ENCODE measurements around the gene LPCAT2. TPM values are rescaled to one million over a fixed set of nuclear protein-coding genes. Genes with fewer than 3 reads are reported as not detected.

The LPCAT2 gene
- total and polyA plus RNA-seq, 2 of the 13 experiments (the other 11 are each of a cell fraction or from before 2014, with no cell fraction given) = 9.9 to 17.6 TPM

DNA sequence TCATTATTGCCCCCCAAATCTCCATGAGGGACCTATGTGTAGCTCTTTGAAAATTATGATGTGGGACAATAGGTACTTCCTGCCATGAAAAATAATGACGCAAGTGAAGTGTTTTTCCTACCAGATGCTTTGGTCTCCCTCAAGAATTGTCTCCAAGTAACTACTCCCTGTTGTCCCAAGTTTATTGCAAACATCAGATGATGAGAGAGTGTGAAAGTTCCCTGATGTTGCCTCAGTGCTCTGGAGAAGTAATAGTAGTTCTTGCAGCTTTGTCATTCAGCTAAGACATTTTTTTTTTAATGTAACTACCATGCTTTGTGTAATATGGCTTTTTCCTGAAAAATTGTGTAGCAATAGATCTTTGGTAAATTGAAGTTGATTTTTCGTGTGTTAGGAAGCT, 20.1 kb downstream of the LPCAT2 start:
- in situ Hi-C loops (cut with HindIII; ENCODE audit: extremely low pct_ligation_motif_present, low pct_unique_long_range_greater_than_20kb) = no loop called here
- no peak overlapping the region for H3K4me3 ChIP-seq (replicated peaks in 1 of 3; ENCODE audit: insufficient read depth in 1 of 3, low read depth in 2 of 3, low read length in 3 of 3)
- no peak overlapping the region for H2AFZ ChIP-seq (ENCODE audit: low read length)
- H3K27me3 ChIP-seq (ENCODE audit: control insufficient read depth in 1 of 2, insufficient read depth in 2 of 2, low read length in 2 of 2) = no peaks in the 10 kb centered on the region
- no peak overlapping the region for H3K27ac ChIP-seq (ENCODE audit: extremely low read length, insufficient read depth, low read length)
- no peak overlapping the region for H3K4me2 ChIP-seq (ENCODE audit: low read depth, low read length)
- intact Hi-C loops (cut with micrococcal nuclease; ENCODE audit: unreplicated experiment) = no loop called here
- no peak overlapping the region for H3K9ac ChIP-seq (ENCODE audit: insufficient read depth, low read depth, low read length)
- ATAC-seq (no peak), DNase-seq (ENCODE audit: low spot score) (no peak), FAIRE-seq (no peak)
- H3K36me3 ChIP-seq (replicated peaks in 1 of 2; ENCODE audit: control insufficient read depth in 1 of 2, insufficient read depth in 2 of 2, low read length in 2 of 2) = peaks cover 1 to 12% of the 10 kb centered on the region in 2 experiments
- H3K4me1 ChIP-seq (ENCODE audit: insufficient read depth, low read length) = no peaks in the 10 kb centered on the region
- H3K79me2 ChIP-seq (ENCODE audit: insufficient read depth, low read length) = no peaks in the 10 kb centered on the region
- ChIA-PET CTCF (ENCODE audit: low intra/inter-chr PET ratio, low total read pairs) (no interaction called here), POLR2A (no interaction called here)
- H3K9me3 ChIP-seq (ENCODE audit: low read length) = no peaks in the 10 kb centered on the region
- TF ChIP-seq MEF2D (CRISPR knock-in tag; IDR thresholded peaks at IDR 0.05) = no peak
- no peak for TF ChIP-seq EZH2 (conservative IDR thresholded peaks at IDR 0.05; ENCODE audit: low read depth, low read length)
- TF ChIP-seq, protein P1, sequence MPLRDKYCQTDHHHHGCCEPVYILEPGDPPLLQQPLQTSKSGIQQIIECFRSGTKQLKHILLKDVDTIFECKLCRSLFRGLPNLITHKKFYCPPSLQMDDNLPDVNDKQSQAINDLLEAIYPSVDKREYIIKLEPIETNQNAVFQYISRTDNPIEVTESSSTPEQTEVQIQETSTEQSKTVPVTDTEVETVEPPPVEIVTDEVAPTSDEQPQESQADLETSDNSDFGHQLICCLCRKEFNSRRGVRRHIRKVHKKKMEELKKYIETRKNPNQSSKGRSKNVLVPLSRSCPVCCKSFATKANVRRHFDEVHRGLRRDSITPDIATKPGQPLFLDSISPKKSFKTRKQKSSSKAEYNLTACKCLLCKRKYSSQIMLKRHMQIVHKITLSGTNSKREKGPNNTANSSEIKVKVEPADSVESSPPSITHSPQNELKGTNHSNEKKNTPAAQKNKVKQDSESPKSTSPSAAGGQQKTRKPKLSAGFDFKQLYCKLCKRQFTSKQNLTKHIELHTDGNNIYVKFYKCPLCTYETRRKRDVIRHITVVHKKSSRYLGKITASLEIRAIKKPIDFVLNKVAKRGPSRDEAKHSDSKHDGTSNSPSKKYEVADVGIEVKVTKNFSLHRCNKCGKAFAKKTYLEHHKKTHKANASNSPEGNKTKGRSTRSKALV (CRISPR knock-in tag; IDR thresholded peaks at IDR 0.05) = no peak
- TF ChIP-seq ATM (IDR thresholded peaks at IDR 0.05; ENCODE audit: borderline replicate concordance) = no peak
- no peak for TF ChIP-seq NFKB2 (CRISPR knock-in tag; IDR thresholded peaks at IDR 0.05; ENCODE audit: borderline replicate concordance)
- no peak for TF ChIP-seq DNMT1 (CRISPR knock-in tag; IDR thresholded peaks at IDR 0.05)
- TF ChIP-seq KAT8 (CRISPR knock-in tag; IDR thresholded peaks at IDR 0.05) = no peak
- TF ChIP-seq ETV6 (CRISPR knock-in tag; conservative IDR thresholded peaks at IDR 0.05) = no peak
- no peak for TF ChIP-seq BORCS8-MEF2B (CRISPR knock-in tag; IDR thresholded peaks at IDR 0.05)
- TF ChIP-seq, protein P2, sequence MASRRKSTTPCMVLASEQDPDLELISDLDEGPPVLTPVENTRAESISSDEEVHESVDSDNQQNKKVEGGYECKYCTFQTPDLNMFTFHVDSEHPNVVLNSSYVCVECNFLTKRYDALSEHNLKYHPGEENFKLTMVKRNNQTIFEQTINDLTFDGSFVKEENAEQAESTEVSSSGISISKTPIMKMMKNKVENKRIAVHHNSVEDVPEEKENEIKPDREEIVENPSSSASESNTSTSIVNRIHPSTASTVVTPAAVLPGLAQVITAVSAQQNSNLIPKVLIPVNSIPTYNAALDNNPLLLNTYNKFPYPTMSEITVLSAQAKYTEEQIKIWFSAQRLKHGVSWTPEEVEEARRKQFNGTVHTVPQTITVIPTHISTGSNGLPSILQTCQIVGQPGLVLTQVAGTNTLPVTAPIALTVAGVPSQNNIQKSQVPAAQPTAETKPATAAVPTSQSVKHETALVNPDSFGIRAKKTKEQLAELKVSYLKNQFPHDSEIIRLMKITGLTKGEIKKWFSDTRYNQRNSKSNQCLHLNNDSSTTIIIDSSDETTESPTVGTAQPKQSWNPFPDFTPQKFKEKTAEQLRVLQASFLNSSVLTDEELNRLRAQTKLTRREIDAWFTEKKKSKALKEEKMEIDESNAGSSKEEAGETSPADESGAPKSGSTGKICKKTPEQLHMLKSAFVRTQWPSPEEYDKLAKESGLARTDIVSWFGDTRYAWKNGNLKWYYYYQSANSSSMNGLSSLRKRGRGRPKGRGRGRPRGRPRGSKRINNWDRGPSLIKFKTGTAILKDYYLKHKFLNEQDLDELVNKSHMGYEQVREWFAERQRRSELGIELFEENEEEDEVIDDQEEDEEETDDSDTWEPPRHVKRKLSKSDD (CRISPR knock-in tag; IDR thresholded peaks at IDR 0.05; ENCODE audit: low read depth) = no peak
- no peak for TF ChIP-seq SMAD1 (CRISPR knock-in tag; IDR thresholded peaks at IDR 0.05; ENCODE audit: borderline replicate concordance, low read depth)
- TF ChIP-seq, protein P3, sequence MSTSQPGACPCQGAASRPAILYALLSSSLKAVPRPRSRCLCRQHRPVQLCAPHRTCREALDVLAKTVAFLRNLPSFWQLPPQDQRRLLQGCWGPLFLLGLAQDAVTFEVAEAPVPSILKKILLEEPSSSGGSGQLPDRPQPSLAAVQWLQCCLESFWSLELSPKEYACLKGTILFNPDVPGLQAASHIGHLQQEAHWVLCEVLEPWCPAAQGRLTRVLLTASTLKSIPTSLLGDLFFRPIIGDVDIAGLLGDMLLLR (CRISPR knock-in tag; IDR thresholded peaks at IDR 0.05) = no peak
- no peak for TF ChIP-seq ZKSCAN1 (IDR thresholded peaks at IDR 0.05; ENCODE audit: low read length)
- no peak for TF ChIP-seq TCF7L2 (IDR thresholded peaks at IDR 0.05; ENCODE audit: low read depth, low read length)
- no peak for TF ChIP-seq ELF3 (CRISPR knock-in tag; IDR thresholded peaks at IDR 0.05)
- TF ChIP-seq SRSF4 (IDR thresholded peaks at IDR 0.05; ENCODE audit: low read depth, low read length, poor library complexity, severe bottlenecking) = no peak
- no peak for TF ChIP-seq TRIM24 (CRISPR knock-in tag; IDR thresholded peaks at IDR 0.05)
- H4K20me1 ChIP-seq (ENCODE audit: insufficient read depth, low read length) = no peaks in the 10 kb centered on the region
- BruUV-seq (replicated peaks) = no TSS peak
- WGBS (ENCODE audit: low lambda C conversion rate) = 78% methylated on average over 2 of the region's 2 CpGs

All from HepG2 (cell line).